Skin epidermis (tissue), 12 donors: Measurements from ENCODE around the gene EXOC3L2.

Experiments
- H3K27ac ChIP-seq, 21 experiments: fragments of 200-600 bp; sonication (generic) in 11 of 21; one replicate each; pipeline ENCODE4 v1.5.0; 2020; ENCODE audit warnings: mild to moderate bottlenecking in 3 of 21, inconsistent platforms in 2 of 21, moderate library complexity in 2 of 21
- H3K4me3 ChIP-seq, 7 experiments: fragments of 200-600 bp; sonication (generic) in 2 of 7; one replicate each; pipeline ENCODE4 v1.5.0; 2020; ENCODE audit warnings: inconsistent platforms in 2 of 7, mild to moderate bottlenecking in 2 of 7, moderate library complexity in 1 of 7

The EXOC3L2 gene

GRCh38 chr19:45187421-45188100, 57.6 kb downstream of the EXOC3L2 start:
- H3K4me3 ChIP-seq, result no peak overlapping the region
- H3K27ac ChIP-seq, result no peak overlapping the region

GRCh38 chr19:45186509-45187334, 58.5 kb downstream of the EXOC3L2 start:
- H3K27ac ChIP-seq, result no peak overlapping the region
- no peak overlapping the region for H3K4me3 ChIP-seq

- no peak overlapping the region for H3K27ac ChIP-seq
- no peak overlapping the region for H3K4me3 ChIP-seq
These were observed 61.1 kb downstream of the EXOC3L2 start for GRCh38 chr19:45184115-45184514.

- H3K4me3 ChIP-seq, result no peak overlapping the region
- no peak overlapping the region for H3K27ac ChIP-seq
These were observed 62.4 kb downstream of the EXOC3L2 start for GRCh38 chr19:45182758-45183157.

GRCh38 chr19:45180936-45181335, 64.3 kb downstream of the EXOC3L2 start:
- H3K4me3 ChIP-seq, result no peak overlapping the region
- H3K27ac ChIP-seq, result no peak overlapping the region

- H3K4me3 ChIP-seq, result peak overlapping the region; percentile 58 to 78 (median 69)
- peak overlapping the region in 20 of 21 experiments; percentile 74 to 94 (median 84) for H3K27ac ChIP-seq
These were observed 65.3 kb downstream of the EXOC3L2 start for GRCh38 chr19:45179892-45180370.

GRCh38 chr19:45179072-45179891, 65.9 kb downstream of the EXOC3L2 start:
- Histone ChIP-seq H3K27ac (peak overlapping the region; percentile 3 to 94 (median 84)), H3K4me3 (peak overlapping the region; percentile 58 to 78 (median 69))

GRCh38 chr19:45178262-45179071, 66.7 kb downstream of the EXOC3L2 start, which contains the start of gene BLOC1S3:
Gene BLOC1S3, plus strand, starts transcription at chr19:45178784. Its CDS starts 513 bp downstream, at chr19:45179297.
- Histone ChIP-seq H3K4me3 (peak within 1 kb of the TSS; percentile 62 to 88 (median 76)), H3K27ac (peak within 1 kb of the TSS; percentile 85 to 96 (median 91))

GRCh38 chr19:45177817-45178261, 67.4 kb downstream of the EXOC3L2 start, which contains the start of gene TRAPPC6A:
Gene TRAPPC6A, minus strand, starts transcription at chr19:45178237. Its CDS starts 19 bp downstream, at chr19:45178218.
- Histone ChIP-seq H3K4me3 (peak within 1 kb of the TSS; percentile 62 to 88 (median 76)), H3K27ac (peak within 1 kb of the TSS; percentile 85 to 96 (median 91))

GRCh38 chr19:45175515-45176345, 69.5 kb downstream of the EXOC3L2 start:
- H3K4me3 ChIP-seq, result no peak overlapping the region
- peak overlapping the region in 1 of 21 experiments; percentile 85 for H3K27ac ChIP-seq

- Histone ChIP-seq H3K4me3 (no peak overlapping the region), H3K27ac (peak overlapping the region in 3 of 21 experiments; percentile 6 to 54 (median 49))
These were observed 71.4 kb downstream of the EXOC3L2 start for GRCh38 chr19:45173816-45174215.

GRCh38 chr19:45172611-45173208, 72.5 kb downstream of the EXOC3L2 start:
- peak overlapping the region in 15 of 21 experiments; percentile 4 to 69 (median 36) for H3K27ac ChIP-seq
- H3K4me3 ChIP-seq, result no peak overlapping the region

- H3K4me3 ChIP-seq, result no peak overlapping the region
- H3K27ac ChIP-seq, result peak overlapping the region in 15 of 21 experiments; percentile 4 to 69 (median 36)
These were observed 73.0 kb downstream of the EXOC3L2 start for GRCh38 chr19:45172173-45172572.

- Histone ChIP-seq H3K4me3 (no peak overlapping the region), H3K27ac (peak overlapping the region in 16 of 21 experiments; percentile 9 to 82 (median 65))
These were observed 74.0 kb downstream of the EXOC3L2 start for GRCh38 chr19:45171211-45171623.

GRCh38 chr19:45170146-45171106, 74.8 kb downstream of the EXOC3L2 start:
- H3K27ac ChIP-seq, result peak overlapping the region in 16 of 21 experiments; percentile 5 to 82 (median 59)

GRCh38 chr19:45169602-45170001, 75.6 kb downstream of the EXOC3L2 start:
- no peak overlapping the region for H3K4me3 ChIP-seq
- H3K27ac ChIP-seq, result no peak overlapping the region

More at GRCh38 chr19:45170146-45171106, 74.8 kb downstream of the EXOC3L2 start:
- H3K4me3 ChIP-seq, result no peak overlapping the region
